Kidney epithelial cell (primary cell): ENCODE data around the gene ALDH3B1. TPM values are rescaled to one million over a fixed set of nuclear protein-coding genes. Genes with fewer than 3 reads are reported as not detected.
A peak's percentile ranks its signal among the peaks of the same experiment; 100 is the strongest.

Experiments used
- DNase-seq: peaks from one replicate; pipeline ENCODE4 v3.0.0-alpha.2; 2010; ENCODE audit warnings: low read depth
- H3K27me3 ChIP-seq: 2 replicates; pipeline ENCODE4 v1.6.0; 2011; ENCODE audit warnings: low read length; ENCODE audit not compliant: control insufficient read depth, insufficient read depth
- H3K36me3 ChIP-seq: 2 replicates; pipeline ENCODE4 v1.5.1; 2011; ENCODE audit warnings: low read length; ENCODE audit not compliant: control insufficient read depth, insufficient read depth
- H3K4me3 ChIP-seq: 2 replicates; pipeline ENCODE4 v1.5.1; 2011; ENCODE audit warnings: low read depth, mild to moderate bottlenecking, control low read depth, low read length
- total RNA-seq: library from RNA; depleted of rRNA; stranded (reverse); fragments of >200 nt; gene quantifications from 2 replicates; pipeline ENCODE4 v1.2.3, GENCODE V29; 2015
- TF ChIP-seq, protein P1 (sequence below): IDR thresholded peaks from 2 replicates; pipeline ENCODE4 v1.5.1; 2011; ENCODE audit warnings: mild to moderate bottlenecking, moderate library complexity, low read length, control low read depth, inconsistent platforms; ENCODE audit not compliant: insufficient read depth, poor library complexity, severe bottlenecking

ALDH3B1 gene
- total RNA-seq, 1 donor from 2014 or later: 2.6 TPM

- peak; percentile 97 for DNase-seq
- Histone ChIP-seq H3K4me3 (no peak overlapping the region), H3K27me3 (no peaks in the 10 kb centered on the region), H3K36me3 (no peaks in the 10 kb centered on the region)
- TF ChIP-seq, protein P1, sequence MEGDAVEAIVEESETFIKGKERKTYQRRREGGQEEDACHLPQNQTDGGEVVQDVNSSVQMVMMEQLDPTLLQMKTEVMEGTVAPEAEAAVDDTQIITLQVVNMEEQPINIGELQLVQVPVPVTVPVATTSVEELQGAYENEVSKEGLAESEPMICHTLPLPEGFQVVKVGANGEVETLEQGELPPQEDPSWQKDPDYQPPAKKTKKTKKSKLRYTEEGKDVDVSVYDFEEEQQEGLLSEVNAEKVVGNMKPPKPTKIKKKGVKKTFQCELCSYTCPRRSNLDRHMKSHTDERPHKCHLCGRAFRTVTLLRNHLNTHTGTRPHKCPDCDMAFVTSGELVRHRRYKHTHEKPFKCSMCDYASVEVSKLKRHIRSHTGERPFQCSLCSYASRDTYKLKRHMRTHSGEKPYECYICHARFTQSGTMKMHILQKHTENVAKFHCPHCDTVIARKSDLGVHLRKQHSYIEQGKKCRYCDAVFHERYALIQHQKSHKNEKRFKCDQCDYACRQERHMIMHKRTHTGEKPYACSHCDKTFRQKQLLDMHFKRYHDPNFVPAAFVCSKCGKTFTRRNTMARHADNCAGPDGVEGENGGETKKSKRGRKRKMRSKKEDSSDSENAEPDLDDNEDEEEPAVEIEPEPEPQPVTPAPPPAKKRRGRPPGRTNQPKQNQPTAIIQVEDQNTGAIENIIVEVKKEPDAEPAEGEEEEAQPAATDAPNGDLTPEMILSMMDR: no peak
These were observed 2.9 kb downstream of the ALDH3B1 start for GRCh38 chr11:68012843-68013610.

DNA sequence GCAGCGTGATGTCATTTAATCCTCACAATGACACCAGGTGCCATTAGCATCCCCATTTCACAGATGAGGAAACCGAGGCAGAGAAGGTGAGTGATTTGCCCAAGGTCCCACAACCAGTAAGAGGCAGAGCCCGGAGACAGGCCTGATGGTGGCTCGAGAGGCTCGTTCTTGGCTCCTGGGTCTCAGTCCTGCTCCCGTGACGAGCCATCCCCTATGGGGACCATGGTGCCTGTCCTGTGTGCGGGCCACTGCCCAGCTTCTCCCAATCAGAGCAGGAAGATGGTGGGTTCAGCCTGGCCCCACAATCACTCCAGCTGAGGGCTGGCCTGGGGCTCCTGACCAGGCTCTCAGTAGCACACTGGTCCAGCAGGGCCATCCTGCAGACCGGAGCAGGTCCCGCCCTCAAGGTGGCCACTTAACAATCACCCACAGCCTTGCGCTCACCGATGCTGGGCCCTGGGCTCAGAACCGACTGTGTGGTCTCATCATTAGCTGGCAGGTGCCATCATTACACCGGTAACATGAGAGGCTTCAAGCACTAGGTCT, 3.6 kb downstream of the ALDH3B1 start:
- DNase-seq: no peak
- TF ChIP-seq, protein P1: no peak
- no peak overlapping the region for H3K4me3 ChIP-seq
- no peaks in the 10 kb centered on the region for H3K36me3 ChIP-seq
- H3K27me3 ChIP-seq: no peaks in the 10 kb centered on the region

DNA sequence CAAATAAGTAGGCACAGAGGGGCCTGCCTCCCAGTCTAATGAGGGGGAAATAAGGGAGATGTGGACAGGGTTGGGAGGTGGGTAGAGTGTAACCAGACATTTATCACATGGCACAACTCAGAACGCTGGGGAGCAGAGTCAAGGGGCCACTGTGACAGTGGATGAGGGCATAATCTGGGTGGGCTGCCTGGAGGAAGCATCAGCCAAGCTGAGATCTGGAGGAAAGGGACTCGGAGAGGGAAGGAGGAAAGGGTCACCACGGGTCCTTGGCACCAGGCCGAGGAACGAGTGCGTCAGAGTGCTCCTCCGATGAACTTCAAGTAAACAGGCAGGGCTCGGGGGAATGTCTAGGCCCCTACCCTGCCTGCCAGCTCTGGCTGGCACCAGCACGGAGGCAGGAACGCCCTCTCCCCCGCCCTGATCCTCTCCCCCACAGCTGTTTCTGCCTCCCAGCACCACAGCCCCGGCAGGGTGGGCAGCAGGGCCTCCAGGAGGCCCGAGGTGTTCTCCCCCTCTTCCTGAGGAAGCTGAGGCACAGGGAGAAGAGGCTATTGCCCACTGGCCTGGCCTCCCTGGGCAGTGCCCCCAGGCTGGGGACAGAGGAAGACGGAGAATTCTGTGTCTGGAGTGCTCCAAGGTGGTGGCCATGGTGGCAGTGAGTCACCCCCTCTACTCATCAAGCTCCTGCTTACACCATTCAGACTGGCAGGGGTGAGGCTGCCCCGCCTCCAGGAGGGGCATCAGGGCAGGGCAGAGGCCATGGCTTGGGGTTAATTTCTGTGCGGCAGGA, 4.2 kb downstream of the ALDH3B1 start:
- H3K36me3 ChIP-seq: no peaks in the 10 kb centered on the region
- H3K27me3 ChIP-seq: no peaks in the 10 kb centered on the region
- H3K4me3 ChIP-seq: no peak overlapping the region
- TF ChIP-seq, protein P1: no peak
- peak; percentile 66 for DNase-seq

- TF ChIP-seq, protein P1: no peak
- no peaks in the 10 kb centered on the region for H3K27me3 ChIP-seq
- no peak for DNase-seq
- no peaks in the 10 kb centered on the region for H3K36me3 ChIP-seq
- H3K4me3 ChIP-seq: no peak overlapping the region
These were observed 4.9 kb downstream of the ALDH3B1 start for GRCh38 chr11:68014947-68015447.

DNA sequence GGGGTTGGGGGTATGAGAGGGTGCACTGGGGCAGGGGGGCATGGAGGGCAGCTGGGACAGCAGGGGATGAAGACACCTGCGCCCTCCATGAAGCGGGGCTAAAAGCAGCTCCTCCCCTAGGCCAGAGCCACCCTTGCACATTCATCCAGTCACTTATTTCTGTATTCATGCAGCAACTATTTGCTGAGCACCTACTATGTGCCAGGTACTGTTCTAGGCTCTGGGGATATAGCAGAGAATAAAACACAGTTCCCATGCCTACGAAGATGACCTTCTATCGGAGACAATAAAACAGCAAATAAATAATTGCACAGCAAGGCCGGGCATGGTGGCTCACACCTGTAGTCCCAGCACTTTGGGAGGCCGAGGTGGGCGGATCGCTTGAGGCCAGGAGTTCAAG, 5.3 kb downstream of the ALDH3B1 start:
- no peak for DNase-seq
- Histone ChIP-seq H3K36me3 (no peaks in the 10 kb centered on the region), H3K27me3 (no peaks in the 10 kb centered on the region), H3K4me3 (no peak overlapping the region)
- TF ChIP-seq, protein P1: no peak
